ENCODE results near the gene PTPRM.

DNA sequence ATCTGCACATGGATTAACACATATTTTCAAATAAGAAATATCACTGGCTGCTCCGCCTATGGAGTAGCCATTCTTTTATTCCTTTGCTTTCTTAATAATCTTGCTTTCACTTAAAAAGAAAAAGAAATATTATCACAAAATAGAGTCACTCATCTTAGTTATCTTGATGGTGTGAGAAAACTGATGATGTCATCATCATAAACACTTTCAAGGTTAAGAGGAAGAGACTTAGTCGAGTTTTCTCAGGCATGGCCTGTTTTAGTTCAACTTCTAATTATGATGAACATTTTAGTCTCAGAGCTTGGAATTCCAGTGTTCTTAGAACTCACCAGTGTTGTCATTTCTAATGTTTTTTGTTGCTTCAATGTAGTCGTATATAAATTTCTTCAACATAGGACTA lies 506.1 kb downstream of the PTPRM start:
- TF ChIP-seq, protein P1, sequence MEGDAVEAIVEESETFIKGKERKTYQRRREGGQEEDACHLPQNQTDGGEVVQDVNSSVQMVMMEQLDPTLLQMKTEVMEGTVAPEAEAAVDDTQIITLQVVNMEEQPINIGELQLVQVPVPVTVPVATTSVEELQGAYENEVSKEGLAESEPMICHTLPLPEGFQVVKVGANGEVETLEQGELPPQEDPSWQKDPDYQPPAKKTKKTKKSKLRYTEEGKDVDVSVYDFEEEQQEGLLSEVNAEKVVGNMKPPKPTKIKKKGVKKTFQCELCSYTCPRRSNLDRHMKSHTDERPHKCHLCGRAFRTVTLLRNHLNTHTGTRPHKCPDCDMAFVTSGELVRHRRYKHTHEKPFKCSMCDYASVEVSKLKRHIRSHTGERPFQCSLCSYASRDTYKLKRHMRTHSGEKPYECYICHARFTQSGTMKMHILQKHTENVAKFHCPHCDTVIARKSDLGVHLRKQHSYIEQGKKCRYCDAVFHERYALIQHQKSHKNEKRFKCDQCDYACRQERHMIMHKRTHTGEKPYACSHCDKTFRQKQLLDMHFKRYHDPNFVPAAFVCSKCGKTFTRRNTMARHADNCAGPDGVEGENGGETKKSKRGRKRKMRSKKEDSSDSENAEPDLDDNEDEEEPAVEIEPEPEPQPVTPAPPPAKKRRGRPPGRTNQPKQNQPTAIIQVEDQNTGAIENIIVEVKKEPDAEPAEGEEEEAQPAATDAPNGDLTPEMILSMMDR (IDR thresholded peaks at IDR 0.05): no peak
- TF ChIP-seq POLR2A (IDR thresholded peaks at IDR 0.05): no peak

Data from sigmoid colon (tissue), 3 donors.